NAMALWA (cell line): Measurements from ENCODE around the gene GARIN1A.
A peak's percentile ranks its signal among the peaks of the same experiment; 100 is the strongest.
"Not testable (repeated sequence)": the region's sequence is repeated elsewhere in the genome, so short reads cannot be mapped to it uniquely, and the experiment has no call there.

ENCODE experiments used
- DNase-seq: peaks from one replicate; pipeline ENCODE4 v3.0.0-alpha.2; 2015; ENCODE audit warnings: low spot score

GARIN1A gene

GRCh38 chr7:128671992-128672391 is at the start of gene GARIN1A:
TSS of gene GARIN1A (plus strand) at chr7:128672292. CDS start at chr7:128672398, 106 bp downstream.
- no peak for DNase-seq

- DNase-seq, result not testable (repeated sequence)
These were observed 45.0 kb upstream of the GARIN1A start for GRCh38 chr7:128627124-128627523.

- DNase-seq, result not testable (repeated sequence)
These were observed 38.2 kb upstream of the GARIN1A start for GRCh38 chr7:128633915-128634314.

GRCh38 chr7:128645206-128645605 is 26.9 kb upstream of the GARIN1A start:
- not testable (repeated sequence) for DNase-seq

GRCh38 chr7:128645844-128646243 is 26.2 kb upstream of the GARIN1A start:
- not testable (repeated sequence) for DNase-seq

GRCh38 chr7:128646877-128647276 is 25.2 kb upstream of the GARIN1A start:
- DNase-seq, result not testable (repeated sequence)

- DNase-seq, result not testable (repeated sequence)
These were observed 21.0 kb upstream of the GARIN1A start for GRCh38 chr7:128651096-128651495.

GRCh38 chr7:128652606-128653005 is 19.5 kb upstream of the GARIN1A start:
- not testable (repeated sequence) for DNase-seq

GRCh38 chr7:128653197-128653596 is 18.9 kb upstream of the GARIN1A start:
- not testable (repeated sequence) for DNase-seq

GRCh38 chr7:128654080-128654479 is 18.0 kb upstream of the GARIN1A start:
- DNase-seq, result not testable (repeated sequence)

- not testable (repeated sequence) for DNase-seq
These were observed 17.6 kb upstream of the GARIN1A start for GRCh38 chr7:128654501-128654900.

GRCh38 chr7:128658428-128658827 is 13.7 kb upstream of the GARIN1A start:
- not testable (repeated sequence) for DNase-seq

GRCh38 chr7:128660596-128660995 is 11.5 kb upstream of the GARIN1A start:
- no peak for DNase-seq

GRCh38 chr7:128661446-128661845 is 10.6 kb upstream of the GARIN1A start:
- no peak for DNase-seq

GRCh38 chr7:128662091-128662490 is 10.0 kb upstream of the GARIN1A start:
- no peak for DNase-seq

- not testable (repeated sequence) for DNase-seq
These were observed 8.9 kb upstream of the GARIN1A start for GRCh38 chr7:128663223-128663622.

GRCh38 chr7:128665057-128665456 is 7.0 kb upstream of the GARIN1A start:
- DNase-seq, result no peak

GRCh38 chr7:128666200-128666599 is 5.9 kb upstream of the GARIN1A start:
- DNase-seq, result peak; percentile 67

GRCh38 chr7:128672927-128673517 is 930 bp downstream of the GARIN1A start:
- peak; percentile 63 for DNase-seq

GRCh38 chr7:128673571-128673970 is 1.5 kb downstream of the GARIN1A start:
- no peak for DNase-seq

- no peak for DNase-seq
These were observed 4.6 kb downstream of the GARIN1A start for GRCh38 chr7:128676665-128677064.

GRCh38 chr7:128679920-128680319 is 7.8 kb downstream of the GARIN1A start:
- DNase-seq, result no peak

- DNase-seq, result no peak
These were observed 9.9 kb downstream of the GARIN1A start for GRCh38 chr7:128681794-128682537.
